ENCODE measurements around the gene LRRC7. TPM values are rescaled to one million over a fixed set of nuclear protein-coding genes. Genes with fewer than 3 reads are reported as not detected.

LRRC7 gene
- total RNA-seq, 1 donor from 2014 or later, result not detected

- no peak for TF ChIP-seq CTCF (IDR thresholded peaks at IDR 0.05; ENCODE audit: unreplicated experiment)
- Mint-ChIP-seq H3K4me3 (ENCODE audit: unreplicated experiment) (no peak overlapping the region), H3K4me1 (ENCODE audit: unreplicated experiment) (peaks cover 4% of the 10 kb centered on the region), H3K9me3 (ENCODE audit: unreplicated experiment) (no peaks in the 10 kb centered on the region), H3K27ac (ENCODE audit: unreplicated experiment) (no peak overlapping the region), H3K36me3 (ENCODE audit: low read depth, unreplicated experiment) (no peaks in the 10 kb centered on the region), H3K27me3 (ENCODE audit: unreplicated experiment) (no peaks in the 10 kb centered on the region)
- DNase-seq (ENCODE audit: low spot score), result no peak
These were observed 574.4 kb downstream of the LRRC7 start for GRCh38 chr1:70142075-70142474.

- Mint-ChIP-seq H3K9me3 (ENCODE audit: unreplicated experiment) (no peaks in the 10 kb centered on the region), H3K27ac (ENCODE audit: unreplicated experiment) (no peak overlapping the region), H3K4me1 (ENCODE audit: unreplicated experiment) (peaks cover 4% of the 10 kb centered on the region), H3K27me3 (ENCODE audit: unreplicated experiment) (no peaks in the 10 kb centered on the region), H3K4me3 (ENCODE audit: unreplicated experiment) (no peak overlapping the region), H3K36me3 (ENCODE audit: low read depth, unreplicated experiment) (no peaks in the 10 kb centered on the region)
- no peak for DNase-seq (ENCODE audit: low spot score)
- TF ChIP-seq CTCF (IDR thresholded peaks at IDR 0.05; ENCODE audit: unreplicated experiment), result no peak
These were observed 575.4 kb downstream of the LRRC7 start for GRCh38 chr1:70143048-70143659.

- H3K4me3 Mint-ChIP-seq (ENCODE audit: unreplicated experiment), result no peak overlapping the region
- no peaks in the 10 kb centered on the region for H3K9me3 Mint-ChIP-seq (ENCODE audit: unreplicated experiment)
- H3K27me3 Mint-ChIP-seq (ENCODE audit: unreplicated experiment), result no peaks in the 10 kb centered on the region
- DNase-seq (ENCODE audit: low spot score), result no peak
- peaks cover 3% of the 10 kb centered on the region for H3K36me3 Mint-ChIP-seq (ENCODE audit: low read depth, unreplicated experiment)
- no peak for TF ChIP-seq CTCF (IDR thresholded peaks at IDR 0.05; ENCODE audit: unreplicated experiment)
- H3K27ac Mint-ChIP-seq (ENCODE audit: unreplicated experiment), result no peak overlapping the region
- H3K4me1 Mint-ChIP-seq (ENCODE audit: unreplicated experiment), result no peaks in the 10 kb centered on the region
These were observed 578.8 kb downstream of the LRRC7 start for GRCh38 chr1:70146488-70146887.

DNA sequence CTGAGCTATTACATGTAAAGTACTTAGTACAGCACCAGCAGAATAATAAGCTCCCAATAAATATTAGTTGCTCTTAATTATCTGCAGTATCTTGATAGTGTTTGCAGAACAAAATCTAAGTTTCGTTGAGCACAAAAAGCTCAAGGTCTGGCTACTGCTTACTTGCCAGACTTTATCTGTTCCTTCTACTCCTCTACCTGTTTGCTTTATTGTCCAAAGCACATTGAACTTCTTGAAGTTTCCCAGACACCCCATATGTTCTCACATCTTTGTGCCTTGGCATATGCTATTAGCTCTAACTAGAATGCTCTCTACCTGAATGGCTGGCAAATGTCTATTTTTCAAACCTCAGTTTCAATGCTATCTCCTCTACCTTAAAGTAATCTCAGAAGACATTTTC is 582.7 kb downstream of the LRRC7 start:
- H3K4me1 Mint-ChIP-seq (ENCODE audit: unreplicated experiment), result no peaks in the 10 kb centered on the region
- H3K36me3 Mint-ChIP-seq (ENCODE audit: low read depth, unreplicated experiment), result peaks cover 3% of the 10 kb centered on the region
- H3K4me3 Mint-ChIP-seq (ENCODE audit: unreplicated experiment), result no peak overlapping the region
- DNase-seq (ENCODE audit: low spot score), result no peak
- TF ChIP-seq CTCF (IDR thresholded peaks at IDR 0.05; ENCODE audit: unreplicated experiment), result no peak
- no peak overlapping the region for H3K27ac Mint-ChIP-seq (ENCODE audit: unreplicated experiment)
- H3K9me3 Mint-ChIP-seq (ENCODE audit: unreplicated experiment), result no peaks in the 10 kb centered on the region
- H3K27me3 Mint-ChIP-seq (ENCODE audit: unreplicated experiment), result peaks cover 2% of the 10 kb centered on the region

DNA sequence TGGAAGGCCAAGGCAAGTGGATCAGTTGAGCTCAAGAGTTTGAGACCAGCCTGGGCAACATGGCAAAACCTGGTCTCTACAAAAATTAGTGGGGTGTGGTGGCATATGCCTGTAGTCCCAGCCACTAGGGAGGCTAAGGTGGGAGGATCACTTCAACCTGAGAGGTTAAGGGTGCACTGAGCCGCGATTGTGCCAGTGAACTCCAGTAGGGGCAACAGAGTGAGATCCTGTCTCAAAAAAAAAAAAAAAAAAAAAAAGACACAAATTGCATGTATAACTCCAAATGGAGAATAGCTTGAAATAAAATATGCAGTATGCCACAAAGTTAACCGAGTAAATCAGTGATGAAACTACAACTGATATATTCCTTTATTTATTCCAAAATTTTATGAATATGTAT is 586.0 kb downstream of the LRRC7 start:
- Mint-ChIP-seq H3K36me3 (ENCODE audit: low read depth, unreplicated experiment) (no peaks in the 10 kb centered on the region), H3K4me3 (ENCODE audit: unreplicated experiment) (no peak overlapping the region), H3K4me1 (ENCODE audit: unreplicated experiment) (no peaks in the 10 kb centered on the region), H3K9me3 (ENCODE audit: unreplicated experiment) (no peaks in the 10 kb centered on the region), H3K27me3 (ENCODE audit: unreplicated experiment) (peaks cover 2% of the 10 kb centered on the region), H3K27ac (ENCODE audit: unreplicated experiment) (no peak overlapping the region)
- no peak for DNase-seq (ENCODE audit: low spot score)
- TF ChIP-seq CTCF (IDR thresholded peaks at IDR 0.05; ENCODE audit: unreplicated experiment), result no peak

Measured in endothelial cell (in vitro differentiated cells).